HCT116 (cell line): Measurements from ENCODE around the gene NR4A1. TPM values are rescaled to one million over a fixed set of nuclear protein-coding genes. Genes with fewer than 3 reads are reported as not detected.

Experiments used
- ATAC-seq: fragments of 200-7000 bp; cut with Tn5 transposase; 2 replicates; pipeline ENCODE4 v1.9.1; 2020; ENCODE audit warnings: mild to moderate bottlenecking, moderate library complexity
- BruUV-seq: library from RNA; stranded (reverse); fragments of 400-500 nt; replicated peaks from 2 replicates; lab custom pipeline; 2021; lab: Mats Ljungman, UMichigan
- CTCF ChIA-PET: fragments of 300-600 bp; sonication (Branson Sonifier 250); formaldehyde crosslinking; loops from one replicate; lab custom pipeline; 2021; ENCODE audit warnings: antibody characterized with exemption; lab: Charles Lee
- POLR2A ChIA-PET: fragments of 300-600, 350-600 bp; sonication (Branson Sonifier 250); formaldehyde crosslinking; loops from one replicate; lab custom pipeline; 2021; ENCODE audit warnings: antibody characterized with exemption; lab: Charles Lee
- RAD21 ChIA-PET, 2 experiments: fragments of 300-600 bp; sonication (Branson Sonifier 250); formaldehyde crosslinking; loops; one replicate each; lab custom pipeline; 2023; ENCODE audit warnings: low total read pairs in 2 of 2; ENCODE audit not compliant: uncharacterized antibody in 2 of 2, unreplicated experiment in 2 of 2, low non-redundant PET in 1 of 2; lab: Charles Lee
- DNase-seq: peaks from one replicate; pipeline ENCODE4 v3.0.0-alpha.2; 2010; ENCODE audit warnings: low read depth, low spot score
- H2AFZ ChIP-seq: fragments of 200-600 bp; shearing (Covaris generic), sonication (generic); 2 replicates; pipeline ENCODE4 v1.6.1; 2017; ENCODE audit warnings: low read depth, mixed run types, mixed read lengths, antibody characterized with exemption, low read length; ENCODE audit not compliant: poor library complexity, severe bottlenecking
- H3K27ac ChIP-seq: 2 replicates; pipeline ENCODE4 v1.5.1; 2012; ENCODE audit warnings: low read depth, low read length
- H3K27me3 ChIP-seq: fragments of 200-600 bp; sonication (generic); 2 replicates; pipeline ENCODE4 v1.6.1; 2016; ENCODE audit warnings: mixed run types, low read length, mixed read lengths; ENCODE audit not compliant: insufficient read depth
- H3K36me3 ChIP-seq, 2 experiments: fragments of 200-500 bp in 1 of 2; fragments of 200-600 bp in 1 of 2; sonication (Bioruptor generic) in 1 of 2; sonication (generic) in 1 of 2; 2 replicates each; pipeline versions ENCODE4 v1.5.1 to v1.6.1; 2014 to 2016; ENCODE audit warnings: low read length in 2 of 2, inconsistent platforms in 1 of 2, mixed read lengths in 1 of 2, mixed run types in 1 of 2; ENCODE audit not compliant: insufficient read depth in 2 of 2, control insufficient read depth in 1 of 2
- H3K4me1 ChIP-seq, 2 experiments: fragments of 200-600 bp in 1 of 2; sonication (generic) in 1 of 2; 2 replicates each; pipeline versions ENCODE4 v1.5.1 to v1.6.1; 2012 to 2017; ENCODE audit warnings: low read length in 2 of 2, inconsistent platforms in 1 of 2, mild to moderate bottlenecking in 1 of 2, mixed read lengths in 1 of 2, mixed run types in 1 of 2, moderate library complexity in 1 of 2; ENCODE audit not compliant: insufficient read depth in 2 of 2, control insufficient read depth in 1 of 2
- H3K4me2 ChIP-seq: fragments of 200-600 bp; sonication (generic); 2 replicates; pipeline ENCODE4 v1.6.1; 2017; ENCODE audit warnings: mixed run types, low read length, mixed read lengths
- H3K4me3 ChIP-seq, 2 experiments: fragments of 200-600 bp in 1 of 2; sonication (generic) in 1 of 2; replicated peaks in 1 of 2; 2 replicates each; pipeline ENCODE4 v1.5.1; 2011 to 2016; ENCODE audit warnings: low read length in 2 of 2, control low read depth in 1 of 2, low read depth in 1 of 2, mild to moderate bottlenecking in 1 of 2, mixed read lengths in 1 of 2, mixed run types in 1 of 2
- H3K79me2 ChIP-seq: fragments of 200-600 bp; sonication (generic); 2 replicates; pipeline ENCODE4 v1.6.1; 2017; ENCODE audit warnings: mild to moderate bottlenecking, mixed run types, low read length, moderate library complexity, mixed read lengths; ENCODE audit not compliant: insufficient read depth
- H3K9ac ChIP-seq: fragments of 200-600 bp; sonication (generic); 2 replicates; pipeline ENCODE4 v1.6.1; 2016; ENCODE audit warnings: low read length, mixed read lengths
- H3K9me2 ChIP-seq: fragments of 200-600 bp; sonication (generic), shearing (Covaris generic); 2 replicates; pipeline ENCODE4 v1.6.1; 2017; ENCODE audit warnings: mixed run types, mild to moderate bottlenecking, moderate library complexity; ENCODE audit not compliant: insufficient read depth
- H3K9me3 ChIP-seq, 2 experiments: fragments of 200-500 bp in 1 of 2; fragments of 200-600 bp in 1 of 2; sonication (Bioruptor generic) in 1 of 2; sonication (generic) in 1 of 2; 2 replicates each; pipeline ENCODE4 v1.6.1; 2014 to 2017; ENCODE audit warnings: low read length in 2 of 2, mixed read lengths in 2 of 2, inconsistent platforms in 1 of 2, low read depth in 1 of 2, mild to moderate bottlenecking in 1 of 2, mixed run types in 1 of 2, moderate library complexity in 1 of 2; ENCODE audit not compliant: control insufficient read depth in 1 of 2, insufficient read depth in 1 of 2
- H4K20me1 ChIP-seq: fragments of 200-600 bp; sonication (generic), shearing (Covaris generic); 2 replicates; pipeline ENCODE4 v1.6.1; 2017; ENCODE audit warnings: mixed run types, mild to moderate bottlenecking, moderate library complexity; ENCODE audit not compliant: insufficient read depth
- EGR1 ChIP-seq: IDR thresholded peaks from 2 replicates; pipeline ENCODE4 v1.6.1; 2012; ENCODE audit warnings: low read depth
- JUND ChIP-seq: IDR thresholded peaks from 2 replicates; pipeline ENCODE4 v1.6.1; 2012
- MAX ChIP-seq: IDR thresholded peaks from 2 replicates; pipeline ENCODE4 v1.6.1; 2012
- POLR2AphosphoS5 ChIP-seq: IDR thresholded peaks from 2 replicates; pipeline ENCODE4 v1.6.1; 2011; ENCODE audit warnings: mild to moderate bottlenecking, low read depth, low read length, moderate library complexity
- REST ChIP-seq: IDR thresholded peaks from 2 replicates; pipeline ENCODE4 v1.6.1; 2012; ENCODE audit warnings: low read depth
- SIN3A ChIP-seq: IDR thresholded peaks from 2 replicates; pipeline ENCODE4 v1.6.1; 2012; ENCODE audit warnings: low read depth
- SRF ChIP-seq: IDR thresholded peaks from 2 replicates; pipeline ENCODE4 v1.6.1; 2012; ENCODE audit warnings: low read depth
- TCF7L2 ChIP-seq: IDR thresholded peaks from 2 replicates; pipeline ENCODE4 v1.7.0; 2011; ENCODE audit warnings: borderline replicate concordance, inconsistent platforms; ENCODE audit not compliant: insufficient read depth, insufficient read length; ENCODE audit errors: extremely low read depth
- ZBTB33 ChIP-seq: IDR thresholded peaks from 2 replicates; pipeline ENCODE4 v1.6.1; 2011; ENCODE audit warnings: mild to moderate bottlenecking, low read length, moderate library complexity; ENCODE audit not compliant: insufficient replicate concordance; ENCODE audit errors: extremely low read depth
- intact Hi-C: fragments of 100-400 bp; cut with micrococcal nuclease; formaldehyde crosslinking; loops from 2 replicates; pipeline ENCODE4 v1.10.0; 2022
- total RNA-seq: library from RNA; stranded (reverse); gene quantifications from one replicate; pipeline ENCODE4 v1.2.1, GENCODE V29; 2021; ENCODE audit not compliant: unreplicated experiment

The NR4A1 gene
- total RNA-seq, 1 experiment from 2014 or later = 35.3 TPM

- H3K4me2 ChIP-seq = no peak overlapping the region
- no TSS peak for BruUV-seq
- H4K20me1 ChIP-seq = no peaks in the 10 kb centered on the region
- DNase-seq (no peak), ATAC-seq (no peak)
- peaks cover 1 to 10% of the 10 kb centered on the region in 2 experiments; a peak in 3 of 4 replicates for H3K36me3 ChIP-seq
- no peak overlapping the region for H3K4me3 ChIP-seq
- H3K9me2 ChIP-seq = no peaks in the 10 kb centered on the region
- ChIA-PET RAD21 (interaction anchor here (1.7 to 1.9 kb wide), 2 partner anchors 57 kb away, joined by 9 to 12 read pairs; no protein-coding TSS in a partner anchor), POLR2A (interaction anchor here (1.2 kb wide), 1 partner anchor 57 kb away, joined by 3 read pairs; no protein-coding TSS in a partner anchor), CTCF (interaction anchor here (0.8 to 8.9 kb wide), 5 partner anchors 13 to 77 kb away, joined by 3 to 123 read pairs (median 5); no protein-coding TSS in a partner anchor)
- TF ChIP-seq POLR2AphosphoS5 (no peak), REST (no peak), EGR1 (no peak), SIN3A (no peak), MAX (no peak), JUND (no peak), SRF (no peak), ZBTB33 (no peak), TCF7L2 (no peak)
- no peak overlapping the region for H3K27ac ChIP-seq
- H3K9me3 ChIP-seq = no peaks in the 10 kb centered on the region
- intact Hi-C loops = no loop called here
- no peaks in the 10 kb centered on the region; the same call in 1 of the 2 replicates for H3K27me3 ChIP-seq
- no peaks in the 10 kb centered on the region for H3K79me2 ChIP-seq
- H3K4me1 ChIP-seq = peaks cover 0 to 5% of the 10 kb centered on the region in 2 experiments; a peak in 1 of 4 replicates
- no peak overlapping the region for H2AFZ ChIP-seq
- no peak overlapping the region for H3K9ac ChIP-seq
Observed at GRCh38 chr12:52082026-52082668, 30.9 kb downstream of the NR4A1 start.
